HG03025 (cell line): ENCODE data around the gene RFTN1.

Experiments used
- ATAC-seq: cut with Tn5 transposase; IDR thresholded peaks from one replicate; pipeline ENCODE4 v1.9.1; 2021; ENCODE audit warnings: mild to moderate bottlenecking, moderate library complexity; ENCODE audit not compliant: unreplicated experiment, low FRiP score

The RFTN1 gene

DNA sequence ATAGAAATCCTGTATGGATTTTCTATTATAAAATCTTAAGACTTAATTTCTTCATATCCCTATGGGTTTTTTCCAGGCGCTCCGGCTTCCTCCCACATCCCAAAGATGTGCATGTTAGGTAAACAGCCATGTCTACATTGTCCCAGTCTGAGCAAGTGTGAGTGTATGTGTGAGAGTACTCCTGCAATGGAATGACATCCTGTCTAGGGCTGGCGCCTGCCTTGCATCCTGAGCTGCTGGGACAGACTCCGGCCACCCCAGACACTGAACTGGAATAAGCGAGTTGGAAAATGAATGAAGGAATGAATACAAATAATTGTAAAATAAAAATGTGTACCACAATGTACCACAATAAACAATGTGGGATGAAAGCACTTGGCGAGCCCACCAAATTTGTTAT, 69.2 kb downstream of the RFTN1 start:
- ATAC-seq: no peak

- ATAC-seq: no peak
These were observed 70.8 kb downstream of the RFTN1 start for GRCh38 chr3:16442730-16443129.

DNA sequence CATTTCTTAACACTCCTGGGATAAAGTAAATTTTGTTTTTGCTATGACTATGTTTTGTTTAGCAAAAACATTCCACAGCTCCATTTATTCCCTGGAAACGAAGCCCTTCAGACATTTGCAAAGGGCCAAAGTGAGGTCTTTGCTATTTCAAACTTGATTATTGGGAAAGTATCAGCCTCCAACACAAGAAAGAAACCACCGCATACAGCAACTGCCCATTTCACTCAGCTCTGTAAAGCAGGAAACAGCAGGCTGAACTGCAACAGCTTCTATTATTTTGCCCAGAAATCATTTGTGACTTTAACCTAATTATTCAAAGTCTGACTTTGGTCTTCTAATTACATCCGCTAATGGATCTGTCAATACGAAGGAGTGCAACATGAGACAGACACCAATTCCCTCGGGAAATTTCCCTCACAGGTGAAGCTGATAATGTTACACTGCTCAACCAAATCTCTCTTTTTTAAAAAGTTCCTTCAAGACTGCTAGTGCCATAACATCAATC, 72.1 kb downstream of the RFTN1 start:
- no peak for ATAC-seq

DNA sequence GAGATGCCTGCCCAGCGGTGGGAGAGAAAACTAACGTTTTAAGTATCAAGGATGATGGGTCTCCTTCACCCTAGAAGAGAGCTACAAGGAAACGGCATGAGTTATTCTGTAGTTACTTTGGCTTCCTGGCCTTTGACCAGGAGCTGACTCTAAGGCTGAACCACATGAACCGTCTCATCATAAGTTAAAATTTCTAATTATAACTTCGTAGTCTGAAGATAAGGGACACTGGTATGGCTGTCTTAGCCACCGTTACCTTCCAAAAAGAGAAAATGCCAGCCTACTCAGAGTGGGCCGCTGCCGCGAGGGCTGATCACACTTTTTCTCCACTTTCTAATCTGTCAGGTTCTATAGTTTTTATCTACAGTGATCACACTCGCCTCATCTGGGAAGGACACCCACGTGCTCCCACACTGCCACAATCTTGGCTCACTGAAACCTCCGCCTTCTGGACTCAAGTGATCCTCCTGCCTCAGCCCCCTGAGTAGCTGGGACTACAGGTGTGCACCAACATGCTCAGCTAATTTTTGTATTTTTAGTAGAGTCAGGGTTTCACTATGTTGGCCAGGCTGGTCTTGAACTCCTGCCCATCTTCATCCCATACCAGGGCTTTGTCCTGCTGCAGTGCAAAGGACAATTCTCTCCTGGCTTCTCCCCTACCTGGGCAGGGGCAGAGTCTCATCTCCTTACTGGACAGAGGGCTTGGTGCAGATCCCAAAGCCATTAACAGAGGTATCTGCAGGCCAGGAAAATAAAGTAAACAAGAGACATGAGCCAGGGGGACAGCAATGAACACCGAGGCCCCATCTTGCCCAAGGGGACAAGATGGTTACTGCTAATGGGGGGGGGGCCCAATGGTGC, 73.4 kb downstream of the RFTN1 start:
- ATAC-seq: no peak

GRCh38 chr3:16439163-16439847, 74.2 kb downstream of the RFTN1 start:
- no peak for ATAC-seq

DNA sequence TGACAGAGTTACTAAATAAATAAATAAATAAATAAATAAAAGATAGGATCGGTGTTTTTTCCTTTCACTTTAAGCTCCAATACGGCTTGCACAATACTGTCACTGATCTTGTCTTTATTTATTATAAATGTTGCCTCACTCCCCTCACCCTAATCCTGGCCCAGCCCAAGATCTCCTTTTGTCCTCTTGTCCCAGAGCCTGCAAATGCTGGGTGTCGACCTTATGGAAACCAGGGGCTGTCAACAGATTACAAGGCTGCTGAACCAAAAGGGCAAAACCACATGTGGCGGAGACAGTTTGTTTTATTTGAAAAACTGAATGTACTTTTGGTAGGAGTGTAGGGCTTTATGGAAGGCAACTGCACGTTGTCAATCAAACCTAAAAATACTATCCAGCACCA, 75.9 kb downstream of the RFTN1 start:
- no peak for ATAC-seq

DNA sequence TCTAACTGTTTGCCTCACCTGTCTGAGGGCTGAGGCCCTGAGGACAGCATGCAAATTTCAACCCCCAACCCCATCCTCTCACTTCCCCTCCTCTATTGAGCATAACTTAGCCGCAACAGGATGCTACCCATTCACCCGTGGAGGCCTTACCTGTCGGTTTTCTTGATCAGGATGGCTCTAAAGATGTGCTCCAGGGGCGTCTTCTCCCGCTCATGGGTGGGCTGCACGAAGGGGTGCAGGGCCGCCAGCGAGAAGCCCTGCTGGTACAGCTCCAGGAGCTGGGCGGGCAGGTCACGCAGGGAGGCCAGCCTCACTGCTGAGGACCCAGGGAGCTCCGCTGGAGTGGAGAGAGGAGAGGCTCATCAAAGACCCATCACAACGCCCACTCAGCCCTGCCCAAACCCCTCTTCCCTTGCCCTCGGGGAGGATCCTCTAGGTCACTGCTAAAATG, 79.8 kb downstream of the RFTN1 start:
- peak; percentile 83 for ATAC-seq

DNA sequence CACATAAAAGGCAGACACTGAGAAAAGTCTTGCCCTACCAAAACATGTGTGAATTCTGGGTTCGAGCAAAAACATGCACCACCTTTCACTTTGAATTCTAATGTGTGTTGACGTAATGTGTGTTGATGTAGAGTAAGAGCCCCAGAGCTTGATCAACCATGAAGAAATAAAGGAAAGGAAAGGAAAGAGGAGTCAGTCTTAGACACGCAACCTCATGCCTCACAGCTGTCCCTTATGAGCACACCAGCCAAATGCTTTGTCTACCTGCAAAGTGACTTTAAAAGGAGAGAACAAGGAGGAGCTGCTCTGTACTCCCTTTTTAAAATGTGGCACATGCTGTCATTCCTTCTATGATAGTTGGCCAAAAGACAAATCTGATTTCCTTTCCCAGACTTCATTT, 80.8 kb downstream of the RFTN1 start:
- ATAC-seq: no peak

GRCh38 chr3:16430717-16431630, 82.5 kb downstream of the RFTN1 start:
- peak; percentile 29 for ATAC-seq

GRCh38 chr3:16429086-16429485, 84.4 kb downstream of the RFTN1 start:
- no peak for ATAC-seq

- no peak for ATAC-seq
These were observed 84.9 kb downstream of the RFTN1 start for GRCh38 chr3:16428612-16429011.

GRCh38 chr3:16427103-16427965, 86.2 kb downstream of the RFTN1 start:
- no peak for ATAC-seq

DNA sequence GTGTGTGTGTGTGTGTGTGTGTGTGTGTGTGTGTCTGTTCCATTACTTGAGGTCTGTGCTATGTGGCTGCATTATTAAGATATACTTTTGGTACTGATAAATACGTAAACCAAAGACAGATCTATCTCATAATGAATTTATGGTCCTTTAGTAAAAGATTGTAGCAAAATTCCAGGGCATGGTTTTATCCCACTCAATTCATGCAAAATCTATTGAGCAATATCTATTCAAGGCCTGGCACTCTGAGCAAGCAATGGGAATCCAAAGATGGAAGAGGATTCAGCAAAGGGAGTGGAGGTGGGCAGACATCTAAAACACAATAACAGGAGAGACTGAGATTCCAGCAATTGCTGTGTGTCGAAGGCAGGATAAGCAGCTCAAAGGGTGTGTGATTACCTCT, 86.8 kb downstream of the RFTN1 start:
- no peak for ATAC-seq

DNA sequence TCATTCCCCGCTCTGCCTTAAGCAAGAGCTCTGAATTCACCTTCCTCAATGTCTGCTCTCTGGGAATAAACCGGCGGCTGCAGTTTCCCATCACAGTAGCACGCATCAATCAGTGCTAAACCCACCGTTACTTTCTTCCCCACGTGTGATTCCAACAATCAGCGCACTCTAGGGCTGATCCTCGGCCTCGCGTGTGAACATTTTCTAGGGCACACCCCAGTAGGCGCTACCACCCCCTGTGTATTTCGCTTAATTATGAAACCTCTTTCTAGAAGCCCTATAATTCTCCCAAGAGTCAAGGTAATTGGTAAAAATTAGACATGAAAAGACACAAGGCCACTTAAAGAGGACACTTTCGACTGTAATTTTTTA, 87.5 kb downstream of the RFTN1 start:
- ATAC-seq: no peak

GRCh38 chr3:16425398-16426028, 88.0 kb downstream of the RFTN1 start:
- no peak for ATAC-seq

GRCh38 chr3:16423947-16424673, 89.4 kb downstream of the RFTN1 start:
- ATAC-seq: peak; percentile 77

DNA sequence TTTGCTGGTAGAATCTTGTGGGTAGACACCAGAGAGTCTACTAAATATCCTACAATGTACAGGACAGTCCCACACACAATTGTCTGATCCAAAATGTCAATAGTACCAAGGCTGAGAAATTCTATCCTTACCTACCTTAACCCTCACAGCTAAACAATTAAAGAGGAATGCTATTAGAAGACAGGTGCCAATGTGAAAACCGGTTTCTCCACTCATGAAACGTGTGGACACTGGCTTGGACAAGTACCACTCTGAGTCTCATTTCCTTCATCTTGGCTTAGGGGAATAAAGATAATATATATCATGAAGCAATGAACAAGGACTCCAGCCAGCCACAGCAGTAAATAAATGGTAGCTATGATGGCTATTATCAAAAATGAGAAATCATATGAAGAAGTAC, 90.2 kb downstream of the RFTN1 start:
- no peak for ATAC-seq

DNA sequence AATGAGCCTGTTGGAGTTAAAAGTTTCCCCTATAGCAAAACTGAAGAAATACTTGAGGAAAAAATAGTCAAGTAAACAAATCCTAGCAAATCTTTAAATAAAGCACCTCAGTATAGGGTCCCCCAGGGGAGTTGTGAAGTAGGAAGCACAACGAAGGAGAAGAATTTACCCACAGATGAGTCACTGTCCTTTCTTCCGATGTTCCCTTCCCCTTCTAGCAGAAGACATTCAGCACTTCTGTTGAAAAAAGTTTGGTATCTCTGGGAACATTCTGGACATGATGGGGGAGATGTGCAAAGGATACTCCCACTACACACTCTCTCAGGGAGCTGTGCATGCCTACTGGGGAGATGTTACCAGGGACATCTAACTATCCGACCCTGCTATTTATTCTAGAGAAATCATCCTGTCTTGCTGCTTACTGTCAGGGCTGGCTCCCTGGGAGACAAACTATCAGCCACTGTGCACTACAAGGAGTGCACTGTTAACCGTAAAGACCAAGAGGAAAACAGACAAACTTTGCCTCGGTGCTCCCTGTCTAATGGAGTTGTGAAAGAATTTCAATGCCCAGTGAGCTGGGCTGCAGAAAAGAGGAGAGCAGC, 93.8 kb downstream of the RFTN1 start:
- no peak for ATAC-seq
